Measurements from ENCODE around the gene PLPP4.

Gene PLPP4

GRCh38 chr10:120456626-120457430, at the start of gene PLPP4:
TSS of gene PLPP4 (plus strand) at chr10:120457227. CDS start at chr10:120457306, 79 bp downstream.
- TF ChIP-seq CTCF (IDR thresholded peaks at IDR 0.05; ENCODE audit: control insufficient read depth, extremely low read depth, insufficient read depth) = no peak

GRCh38 chr10:120409816-120410215, 47.2 kb upstream of the PLPP4 start:
- TF ChIP-seq CTCF (IDR thresholded peaks at IDR 0.05; ENCODE audit: control insufficient read depth, extremely low read depth, insufficient read depth) = no peak

More at GRCh38 chr10:120456626-120457430, at the start of gene PLPP4:
- no peak for DNase-seq (ENCODE audit: low read depth)
- H3K4me3 ChIP-seq (ENCODE audit: low read depth, low read length) = peak within 1 kb of the TSS; percentile 48

GRCh38 chr10:120414946-120415345, 42.1 kb upstream of the PLPP4 start:
- DNase-seq (ENCODE audit: low read depth) = no peak
- H3K4me3 ChIP-seq (ENCODE audit: low read depth, low read length) = no peak overlapping the region
- TF ChIP-seq CTCF (IDR thresholded peaks at IDR 0.05; ENCODE audit: control insufficient read depth, extremely low read depth, insufficient read depth) = no peak

More at GRCh38 chr10:120409816-120410215, 47.2 kb upstream of the PLPP4 start:
- H3K4me3 ChIP-seq (ENCODE audit: low read depth, low read length) = no peak overlapping the region
- DNase-seq (ENCODE audit: low read depth) = no peak

GRCh38 chr10:120415709-120416330, 41.2 kb upstream of the PLPP4 start:
- no peak overlapping the region for H3K4me3 ChIP-seq (ENCODE audit: low read depth, low read length)
- no peak for DNase-seq (ENCODE audit: low read depth)
- no peak for TF ChIP-seq CTCF (IDR thresholded peaks at IDR 0.05; ENCODE audit: control insufficient read depth, extremely low read depth, insufficient read depth)

GRCh38 chr10:120420421-120420820, 36.6 kb upstream of the PLPP4 start:
- no peak for TF ChIP-seq CTCF (IDR thresholded peaks at IDR 0.05; ENCODE audit: control insufficient read depth, extremely low read depth, insufficient read depth)
- DNase-seq (ENCODE audit: low read depth) = no peak
- no peak overlapping the region for H3K4me3 ChIP-seq (ENCODE audit: low read depth, low read length)

GRCh38 chr10:120421250-120421649, 35.8 kb upstream of the PLPP4 start:
- DNase-seq (ENCODE audit: low read depth) = no peak
- H3K4me3 ChIP-seq (ENCODE audit: low read depth, low read length) = no peak overlapping the region
- TF ChIP-seq CTCF (IDR thresholded peaks at IDR 0.05; ENCODE audit: control insufficient read depth, extremely low read depth, insufficient read depth) = no peak

Measured in LNCaP clone FGC (cell line).